NCI-H345 treated with DMSO at 0.1 percent for 48 hours (cell line): ENCODE measurements around the gene WNT7B.
"Not testable (repeated sequence)": the region's sequence is repeated elsewhere in the genome, so short reads cannot be mapped to it uniquely, and the experiment has no call there.

Source experiments
- DNase-seq: peaks from one replicate; lab custom pipeline; 2025; ENCODE audit not compliant: unreplicated experiment; lab: John Stamatoyannopoulos, UW

WNT7B gene

GRCh38 chr22:46008836-46009596 lies 32.1 kb upstream of the WNT7B start:
- no peak for DNase-seq

GRCh38 chr22:46008291-46008690 lies 31.3 kb upstream of the WNT7B start:
- DNase-seq, result no peak

GRCh38 chr22:46007848-46008261 lies 30.9 kb upstream of the WNT7B start:
- peak; percentile 27 for DNase-seq

GRCh38 chr22:46007003-46007847 lies 30.3 kb upstream of the WNT7B start:
- no peak for DNase-seq

- no peak for DNase-seq
Measured at GRCh38 chr22:46006379-46007002, 29.5 kb upstream of the WNT7B start.

- DNase-seq, result not testable (repeated sequence)
Measured at GRCh38 chr22:46005116-46005705, 28.2 kb upstream of the WNT7B start.

- DNase-seq, result no peak
Measured at GRCh38 chr22:46004105-46004866, 27.3 kb upstream of the WNT7B start.

- DNase-seq, result no peak
Measured at GRCh38 chr22:46003271-46004091, 26.5 kb upstream of the WNT7B start.

- DNase-seq, result no peak
Measured at GRCh38 chr22:46002757-46003270, 25.9 kb upstream of the WNT7B start.

GRCh38 chr22:46001426-46002106 lies 24.6 kb upstream of the WNT7B start:
- DNase-seq, result peak; percentile 41

GRCh38 chr22:46001046-46001425 lies 24.1 kb upstream of the WNT7B start:
- DNase-seq, result no peak

- DNase-seq, result no peak
Measured at GRCh38 chr22:46000081-46001027, 23.4 kb upstream of the WNT7B start.

GRCh38 chr22:45999379-45999971 lies 22.5 kb upstream of the WNT7B start:
- DNase-seq, result peak; percentile 74

GRCh38 chr22:45998638-45999378 lies 21.8 kb upstream of the WNT7B start:
- no peak for DNase-seq

GRCh38 chr22:45997777-45998637 lies 21.0 kb upstream of the WNT7B start:
- no peak for DNase-seq
